GM12865 (cell line): ENCODE data around the gene SERPINB12.

Experiments
- DNase-seq: peaks from one replicate; pipeline ENCODE4 v3.0.0; 2010; ENCODE audit warnings: low read depth
- H3K4me3 ChIP-seq: 2 replicates; pipeline ENCODE4 v1.5.1; 2011; ENCODE audit warnings: mild to moderate bottlenecking, low read depth, low read length, control low read depth
- CTCF ChIP-seq: IDR thresholded peaks from 2 replicates; pipeline ENCODE4 v1.5.1; 2011; ENCODE audit warnings: low read length, control low read depth, low read depth, inconsistent platforms; ENCODE audit not compliant: insufficient read depth; ENCODE audit errors: missing control alignments

The SERPINB12 gene

GRCh38 chr18:63523660-63524059 is 18.5 kb upstream of the SERPINB12 start:
- no peak overlapping the region for H3K4me3 ChIP-seq
- TF ChIP-seq CTCF, result no peak
- no peak for DNase-seq

GRCh38 chr18:63527251-63527650 is 14.9 kb upstream of the SERPINB12 start:
- no peak overlapping the region for H3K4me3 ChIP-seq
- TF ChIP-seq CTCF, result no peak
- DNase-seq, result no peak

- no peak for TF ChIP-seq CTCF
- DNase-seq, result no peak
- H3K4me3 ChIP-seq, result no peak overlapping the region
Measured at GRCh38 chr18:63528863-63529492, 13.2 kb upstream of the SERPINB12 start.

GRCh38 chr18:63532471-63532870 is 9.7 kb upstream of the SERPINB12 start:
- H3K4me3 ChIP-seq, result no peak overlapping the region
- TF ChIP-seq CTCF, result no peak
- DNase-seq, result no peak

- TF ChIP-seq CTCF, result no peak
- peak; percentile 34 for DNase-seq
Measured at GRCh38 chr18:63534615-63535014, 7.6 kb upstream of the SERPINB12 start.

GRCh38 chr18:63539904-63540510 is 2.2 kb upstream of the SERPINB12 start:
- H3K4me3 ChIP-seq, result no peak overlapping the region
- DNase-seq, result no peak
- no peak for TF ChIP-seq CTCF

More at GRCh38 chr18:63534615-63535014, 7.6 kb upstream of the SERPINB12 start:
- no peak overlapping the region for H3K4me3 ChIP-seq

GRCh38 chr18:63544017-63544416 is 1.8 kb downstream of the SERPINB12 start:
- DNase-seq, result no peak
- no peak overlapping the region for H3K4me3 ChIP-seq
- no peak for TF ChIP-seq CTCF
